ENCODE data around the gene FAM180A. TPM values are rescaled to one million over a fixed set of nuclear protein-coding genes. Genes with fewer than 3 reads are reported as not detected.

The FAM180A gene
- total and polyA plus RNA-seq, 10 of the 15 experiments (the other 5 are each of a cell fraction or from before 2014, with no cell fraction given) = not detected

DNA sequence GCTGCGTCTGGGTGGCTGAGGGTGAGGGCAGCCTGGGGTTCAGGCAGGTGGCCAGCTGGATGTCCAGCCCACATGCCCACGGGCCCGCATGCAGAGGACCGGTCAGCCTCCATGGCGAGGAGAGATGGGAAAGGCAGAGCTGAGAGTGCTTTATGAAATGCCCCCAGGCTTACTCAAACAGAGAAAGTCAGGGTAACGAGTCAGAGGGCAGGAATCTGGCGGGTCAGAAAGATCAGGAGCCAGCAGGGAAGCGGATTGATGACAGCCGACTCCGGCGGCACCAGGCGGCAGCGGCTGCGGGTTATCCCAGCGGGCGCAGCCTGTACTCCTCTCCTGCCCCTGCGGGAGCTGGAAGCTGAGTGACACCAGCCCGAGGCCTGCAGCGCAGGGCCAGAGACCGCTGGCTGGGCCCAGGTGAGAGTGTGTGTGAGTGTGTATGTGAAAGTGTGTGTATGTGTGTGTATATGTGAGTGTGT lies 34.0 kb downstream of the FAM180A start:
- Histone ChIP-seq H3K9ac (ENCODE audit: control insufficient read depth, insufficient read depth, low read length) (no peak overlapping the region), H3K4me3 (no peak overlapping the region), H3K27ac (ENCODE audit: control insufficient read depth, insufficient read depth) (no peak overlapping the region), H3K27me3 (replicated peaks in 1 of 2; ENCODE audit: control insufficient read depth in 2 of 2, insufficient read depth in 2 of 2, low read length in 1 of 2) (no peaks in the 10 kb centered on the region), H3K4me1 (ENCODE audit: control insufficient read depth, insufficient read depth, low read length) (no peaks in the 10 kb centered on the region), H3K36me3 (ENCODE audit: control insufficient read depth in 2 of 2, insufficient read depth in 2 of 2, low read length in 1 of 2) (no peaks in the 10 kb centered on the region), H3K4me2 (ENCODE audit: control insufficient read depth, insufficient read depth) (no peak overlapping the region), H3K9me3 (replicated peaks; ENCODE audit: control insufficient read depth, insufficient read depth, low read length) (no peaks in the 10 kb centered on the region), H4K20me1 (ENCODE audit: control insufficient read depth, insufficient read depth) (no peaks in the 10 kb centered on the region), H2AFZ (ENCODE audit: control insufficient read depth, low read depth, low read length) (no peak overlapping the region), H3K79me2 (ENCODE audit: control insufficient read depth, insufficient read depth, low read length) (no peaks in the 10 kb centered on the region)
- DNase-seq (ENCODE audit: low read depth, low spot score) (no peak), FAIRE-seq (no peak), ATAC-seq (no peak)
- in situ Hi-C loops (cut with MboI) = no loop called here
- SMC1A ChIA-PET (ENCODE audit: uncharacterized antibody, unreplicated experiment) = interaction anchor here (0.9 kb wide), 2 partner anchors 42 to 44 kb away, joined by 3 to 4 read pairs; no protein-coding TSS in a partner anchor
- POLR2A ChIA-PET = interaction anchor here (0.8 kb wide), 1 partner anchor 44 kb away, joined by 3 read pairs; no protein-coding TSS in a partner anchor
- TF ChIP-seq POU2F2 (IDR thresholded peaks at IDR 0.05; ENCODE audit: borderline replicate concordance, low read depth, low read length) (no peak), CBFB (IDR thresholded peaks at IDR 0.05; ENCODE audit: low read depth) (no peak), BRCA1 (IDR thresholded peaks at IDR 0.05; ENCODE audit: low read depth, low read length) (no peak), CHD1 (IDR thresholded peaks at IDR 0.05; ENCODE audit: low read depth, low read length) (no peak)
- CTCF ChIA-PET = no interaction called here
- WGBS (ENCODE audit: insufficient coverage, insufficient replicate concordance, low lambda C conversion rate, missing lambda C conversion rate) = 69% methylated on average over 20 of the region's 20 CpGs
- intact Hi-C loops (cut with micrococcal nuclease; ENCODE audit: unreplicated experiment) = no loop called here
- BruUV-seq (replicated peaks) = no TSS peak
- RAD21 ChIA-PET (ENCODE audit: unreplicated experiment) = no interaction called here

GRCh38 chr7:135713836-135714470 lies 34.7 kb downstream of the FAM180A start:
- ATAC-seq (no peak), DNase-seq (ENCODE audit: low read depth, low spot score) (no peak), FAIRE-seq (no peak)
- ChIA-PET SMC1A (ENCODE audit: uncharacterized antibody, unreplicated experiment) (interaction anchor here (0.9 to 1.0 kb wide), 3 partner anchors 19 to 43 kb away, joined by 3 to 4 read pairs (median 4); no protein-coding TSS in a partner anchor), CTCF (interaction anchor here (1.4 to 4.4 kb wide), 3 partner anchors 14 to 41 kb away, joined by 4 to 56 read pairs (median 12); partner anchors contain the start of gene SLC13A4), RAD21 (ENCODE audit: unreplicated experiment) (interaction anchor here (2.0 kb wide), 1 partner anchor 41 kb away, joined by 6 read pairs; no protein-coding TSS in a partner anchor), POLR2A (interaction anchor here (0.8 kb wide), 1 partner anchor 43 kb away, joined by 3 read pairs; no protein-coding TSS in a partner anchor)
- Histone ChIP-seq H3K9me3 (replicated peaks; ENCODE audit: control insufficient read depth, insufficient read depth, low read length) (no peaks in the 10 kb centered on the region), H3K27ac (ENCODE audit: control insufficient read depth, insufficient read depth) (no peak overlapping the region), H3K27me3 (replicated peaks in 1 of 2; ENCODE audit: control insufficient read depth in 2 of 2, insufficient read depth in 2 of 2, low read length in 1 of 2) (no peaks in the 10 kb centered on the region), H3K4me2 (ENCODE audit: control insufficient read depth, insufficient read depth) (no peak overlapping the region), H3K4me3 (no peak overlapping the region), H3K4me1 (ENCODE audit: control insufficient read depth, insufficient read depth, low read length) (no peaks in the 10 kb centered on the region), H3K36me3 (ENCODE audit: control insufficient read depth in 2 of 2, insufficient read depth in 2 of 2, low read length in 1 of 2) (no peaks in the 10 kb centered on the region), H2AFZ (ENCODE audit: control insufficient read depth, low read depth, low read length) (no peak overlapping the region), H3K9ac (ENCODE audit: control insufficient read depth, insufficient read depth, low read length) (no peak overlapping the region), H3K79me2 (ENCODE audit: control insufficient read depth, insufficient read depth, low read length) (no peaks in the 10 kb centered on the region), H4K20me1 (ENCODE audit: control insufficient read depth, insufficient read depth) (no peaks in the 10 kb centered on the region)
- WGBS (ENCODE audit: insufficient coverage, insufficient replicate concordance, low lambda C conversion rate, missing lambda C conversion rate) = 32% methylated on average over 4 of the region's 4 CpGs
- BruUV-seq (replicated peaks) = no TSS peak
- intact Hi-C loops (cut with micrococcal nuclease; ENCODE audit: unreplicated experiment) = no loop called here
- in situ Hi-C loops (cut with MboI) = no loop called here
- no peak for TF ChIP-seq BACH1 (IDR thresholded peaks at IDR 0.05; ENCODE audit: borderline replicate concordance)
- no peak for TF ChIP-seq BHLHE40 (IDR thresholded peaks at IDR 0.05; ENCODE audit: borderline replicate concordance in 1 of 2, low read depth in 2 of 2, low read length in 1 of 2)
- no peak for TF ChIP-seq HDAC2 (IDR thresholded peaks at IDR 0.05)
- no peak for TF ChIP-seq NR2C2 (IDR thresholded peaks at IDR 0.05; ENCODE audit: borderline replicate concordance, control insufficient read depth, insufficient read length, low read depth)
- TF ChIP-seq MEF2B (IDR thresholded peaks at IDR 0.05; ENCODE audit: partially characterized antibody, poor library complexity, severe bottlenecking) = no peak
- no peak for TF ChIP-seq RB1 (IDR thresholded peaks at IDR 0.05; ENCODE audit: borderline replicate concordance)
- TF ChIP-seq NFXL1 (IDR thresholded peaks at IDR 0.05; ENCODE audit: borderline replicate concordance) = no peak
- no peak for TF ChIP-seq ZNF622 (IDR thresholded peaks at IDR 0.05)
- TF ChIP-seq, protein P1, sequence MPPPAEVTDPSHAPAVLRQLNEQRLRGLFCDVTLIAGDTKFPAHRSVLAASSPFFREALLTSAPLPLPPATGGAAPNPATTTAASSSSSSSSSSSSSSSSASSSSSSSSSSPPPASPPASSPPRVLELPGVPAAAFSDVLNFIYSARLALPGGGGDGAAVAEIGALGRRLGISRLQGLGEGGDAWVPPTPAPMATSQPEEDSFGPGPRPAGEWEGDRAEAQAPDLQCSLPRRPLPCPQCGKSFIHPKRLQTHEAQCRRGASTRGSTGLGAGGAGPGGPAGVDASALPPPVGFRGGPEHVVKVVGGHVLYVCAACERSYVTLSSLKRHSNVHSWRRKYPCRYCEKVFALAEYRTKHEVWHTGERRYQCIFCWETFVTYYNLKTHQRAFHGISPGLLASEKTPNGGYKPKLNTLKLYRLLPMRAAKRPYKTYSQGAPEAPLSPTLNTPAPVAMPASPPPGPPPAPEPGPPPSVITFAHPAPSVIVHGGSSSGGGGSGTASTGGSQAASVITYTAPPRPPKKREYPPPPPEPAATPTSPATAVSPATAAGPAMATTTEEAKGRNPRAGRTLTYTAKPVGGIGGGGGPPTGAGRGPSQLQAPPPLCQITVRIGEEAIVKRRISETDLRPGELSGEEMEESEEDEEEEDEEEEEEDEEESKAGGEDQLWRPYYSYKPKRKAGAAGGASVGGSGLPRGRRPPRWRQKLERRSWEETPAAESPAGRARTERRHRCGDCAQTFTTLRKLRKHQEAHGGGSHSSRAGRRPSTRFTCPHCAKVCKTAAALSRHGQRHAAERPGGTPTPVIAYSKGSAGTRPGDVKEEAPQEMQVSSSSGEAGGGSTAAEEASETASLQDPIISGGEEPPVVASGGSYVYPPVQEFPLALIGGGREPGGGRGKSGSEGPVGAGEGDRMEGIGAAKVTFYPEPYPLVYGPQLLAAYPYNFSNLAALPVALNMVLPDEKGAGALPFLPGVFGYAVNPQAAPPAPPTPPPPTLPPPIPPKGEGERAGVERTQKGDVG (CRISPR knock-in tag; IDR thresholded peaks at IDR 0.05) = no peak
- TF ChIP-seq TBL1XR1 (IDR thresholded peaks at IDR 0.05; ENCODE audit: low read depth, low read length) = no peak
- no peak for TF ChIP-seq YBX1 (IDR thresholded peaks at IDR 0.05)

Measured in GM12878 (cell line).